Lower leg skin (tissue), 3 donors: ENCODE results near the gene KIF13A.

Experiments
- POLR2A ChIP-seq, 2 donors: fragments of 450-650 bp; IDR thresholded peaks; one replicate each; pipeline ENCODE4 v1.6.1; 2016 to 2017; ENCODE audit warnings: antibody characterized with exemption in 2 of 2, mild to moderate bottlenecking in 1 of 2, moderate library complexity in 1 of 2
- TF ChIP-seq, protein P1 (sequence below), 3 donors: fragments of 450-650 bp; IDR thresholded peaks; one replicate each; pipeline ENCODE4 v1.5.1; 2016; ENCODE audit warnings: antibody characterized with exemption in 3 of 3, mild to moderate bottlenecking in 3 of 3, moderate library complexity in 2 of 3

DNA sequence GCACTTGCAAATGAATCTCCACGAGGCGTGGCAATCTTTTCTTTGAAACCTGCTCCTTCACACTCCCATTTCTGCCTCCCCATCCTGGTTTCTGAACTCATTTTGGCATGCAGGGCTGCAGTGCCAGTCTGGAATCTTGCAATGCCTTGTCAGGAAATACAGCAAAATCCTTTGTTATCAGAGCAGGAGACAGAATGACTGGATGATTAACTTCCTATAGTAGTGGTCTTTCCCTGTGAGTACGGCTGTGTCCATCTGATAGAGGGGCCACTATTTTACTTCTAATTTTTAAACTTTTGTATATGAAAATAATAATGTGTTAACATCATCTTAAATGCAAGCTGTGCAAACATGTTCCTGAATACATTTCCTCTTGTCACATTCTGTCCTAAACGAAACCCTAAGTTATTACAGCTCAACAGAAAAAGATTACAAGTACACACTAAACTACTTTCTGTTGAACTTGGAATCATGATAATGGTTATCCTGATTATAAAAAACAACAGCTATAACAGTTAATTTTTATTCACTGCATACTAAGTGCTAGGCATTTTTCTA, 140.2 kb downstream of the KIF13A start:
- TF ChIP-seq, protein P1, sequence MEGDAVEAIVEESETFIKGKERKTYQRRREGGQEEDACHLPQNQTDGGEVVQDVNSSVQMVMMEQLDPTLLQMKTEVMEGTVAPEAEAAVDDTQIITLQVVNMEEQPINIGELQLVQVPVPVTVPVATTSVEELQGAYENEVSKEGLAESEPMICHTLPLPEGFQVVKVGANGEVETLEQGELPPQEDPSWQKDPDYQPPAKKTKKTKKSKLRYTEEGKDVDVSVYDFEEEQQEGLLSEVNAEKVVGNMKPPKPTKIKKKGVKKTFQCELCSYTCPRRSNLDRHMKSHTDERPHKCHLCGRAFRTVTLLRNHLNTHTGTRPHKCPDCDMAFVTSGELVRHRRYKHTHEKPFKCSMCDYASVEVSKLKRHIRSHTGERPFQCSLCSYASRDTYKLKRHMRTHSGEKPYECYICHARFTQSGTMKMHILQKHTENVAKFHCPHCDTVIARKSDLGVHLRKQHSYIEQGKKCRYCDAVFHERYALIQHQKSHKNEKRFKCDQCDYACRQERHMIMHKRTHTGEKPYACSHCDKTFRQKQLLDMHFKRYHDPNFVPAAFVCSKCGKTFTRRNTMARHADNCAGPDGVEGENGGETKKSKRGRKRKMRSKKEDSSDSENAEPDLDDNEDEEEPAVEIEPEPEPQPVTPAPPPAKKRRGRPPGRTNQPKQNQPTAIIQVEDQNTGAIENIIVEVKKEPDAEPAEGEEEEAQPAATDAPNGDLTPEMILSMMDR (IDR thresholded peaks at IDR 0.05), result no peak
- TF ChIP-seq POLR2A (IDR thresholded peaks at IDR 0.05), result no peak
